HG02571 (cell line): ENCODE results near the gene VPS16.

Experiments used
- ATAC-seq: cut with Tn5 transposase; IDR thresholded peaks from one replicate; pipeline ENCODE4 v1.9.1; 2021; ENCODE audit warnings: mild to moderate bottlenecking, moderate library complexity; ENCODE audit not compliant: unreplicated experiment

VPS16 gene

DNA sequence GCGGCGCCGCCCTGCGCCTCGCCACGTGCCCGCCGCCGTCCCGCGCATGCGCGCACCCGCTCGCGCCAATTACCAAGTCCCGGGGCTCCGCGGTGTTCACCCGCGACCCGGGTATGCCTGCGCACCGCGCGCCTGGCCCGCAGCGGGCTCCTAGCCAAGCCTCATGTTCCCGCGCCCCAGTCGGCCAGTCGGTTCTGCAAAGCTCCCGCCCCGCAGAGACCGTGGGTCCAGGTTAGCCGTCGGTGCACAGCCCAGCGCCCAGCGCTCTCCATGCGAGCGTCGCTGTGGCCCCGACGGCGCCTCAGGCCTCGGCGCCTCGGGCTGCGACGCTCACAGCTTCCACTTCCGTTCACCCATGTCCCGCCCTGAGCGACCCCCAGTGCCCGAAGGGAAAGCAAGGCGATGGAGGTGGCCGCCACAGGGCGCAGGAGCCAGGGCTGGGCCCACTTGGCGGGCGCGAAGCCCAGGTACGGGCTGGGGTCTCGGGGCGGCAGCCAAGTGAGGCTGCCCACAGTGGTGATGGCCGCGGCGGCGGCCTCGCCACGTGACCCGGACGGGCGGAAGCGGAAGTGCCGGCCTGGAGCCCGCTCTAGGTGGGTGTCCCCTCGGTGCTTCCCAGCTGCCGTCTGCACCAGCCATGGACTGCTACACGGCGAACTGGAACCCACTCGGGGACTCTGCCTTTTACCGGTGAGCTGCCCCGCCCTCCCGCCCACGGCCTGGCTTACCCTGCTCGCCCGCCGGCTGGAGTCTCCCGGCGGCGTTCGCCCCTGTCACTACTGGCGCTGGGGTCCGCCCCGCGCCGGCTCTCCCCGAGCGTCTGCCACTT lies at the start of gene VPS16, which contains the start of gene PCED1A:
VPS16 (plus strand) TSS at position 608 of the 829 bp plus-strand sequence; CDS start at position 638, 30 bp downstream.
PCED1A (minus strand) TSS at position 518 of the 829 bp plus-strand sequence. CDS start 743 bp downstream, outside the sequence.
- ATAC-seq = peak; percentile 96

DNA sequence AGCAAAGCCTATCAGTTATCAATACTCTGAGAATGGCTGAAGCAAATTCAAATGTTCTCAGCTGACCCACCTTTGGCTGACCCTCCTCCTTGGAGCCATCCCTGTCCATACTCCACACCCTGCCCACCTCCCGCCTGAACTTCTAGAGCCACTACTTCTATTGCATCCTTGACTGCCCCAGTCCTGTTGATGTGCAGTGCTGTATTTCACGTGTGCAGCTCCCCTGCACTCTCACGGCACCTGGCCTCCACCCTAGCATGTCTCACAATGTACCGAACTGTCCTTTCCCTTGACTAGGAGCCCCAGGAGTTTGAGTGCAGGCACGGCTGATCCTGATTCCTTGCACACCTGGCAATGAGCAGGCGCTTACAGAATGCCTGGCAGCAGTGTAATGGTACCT lies 47.1 kb upstream of the VPS16 start:
- no peak for ATAC-seq

DNA sequence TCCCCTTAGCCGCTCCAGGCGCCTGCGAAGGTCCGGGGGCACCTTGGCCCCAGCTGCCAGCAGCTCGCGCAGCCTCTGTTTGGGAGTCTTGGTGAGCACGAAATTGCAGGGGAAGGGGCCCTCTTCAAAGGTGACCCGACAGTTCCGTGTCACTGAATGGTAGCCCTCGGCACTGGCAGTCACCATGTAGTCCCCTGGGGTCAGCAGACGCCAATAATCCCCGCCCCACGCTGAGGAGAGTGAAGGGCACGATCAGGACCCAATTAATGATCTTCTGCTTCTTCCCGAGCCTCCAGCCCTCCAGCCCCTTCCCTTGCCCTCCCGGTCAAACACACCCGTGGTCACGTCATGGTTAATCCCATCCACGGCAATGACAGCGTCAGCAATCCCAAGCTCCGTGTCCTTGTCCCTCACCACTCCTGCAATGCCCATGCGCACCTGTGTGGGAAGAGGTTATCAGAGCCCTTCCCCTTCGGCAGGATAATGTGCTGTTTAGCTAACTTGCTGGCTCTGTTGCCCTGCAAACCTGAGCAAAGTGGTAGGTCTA lies 46.3 kb upstream of the VPS16 start:
- no peak for ATAC-seq

DNA sequence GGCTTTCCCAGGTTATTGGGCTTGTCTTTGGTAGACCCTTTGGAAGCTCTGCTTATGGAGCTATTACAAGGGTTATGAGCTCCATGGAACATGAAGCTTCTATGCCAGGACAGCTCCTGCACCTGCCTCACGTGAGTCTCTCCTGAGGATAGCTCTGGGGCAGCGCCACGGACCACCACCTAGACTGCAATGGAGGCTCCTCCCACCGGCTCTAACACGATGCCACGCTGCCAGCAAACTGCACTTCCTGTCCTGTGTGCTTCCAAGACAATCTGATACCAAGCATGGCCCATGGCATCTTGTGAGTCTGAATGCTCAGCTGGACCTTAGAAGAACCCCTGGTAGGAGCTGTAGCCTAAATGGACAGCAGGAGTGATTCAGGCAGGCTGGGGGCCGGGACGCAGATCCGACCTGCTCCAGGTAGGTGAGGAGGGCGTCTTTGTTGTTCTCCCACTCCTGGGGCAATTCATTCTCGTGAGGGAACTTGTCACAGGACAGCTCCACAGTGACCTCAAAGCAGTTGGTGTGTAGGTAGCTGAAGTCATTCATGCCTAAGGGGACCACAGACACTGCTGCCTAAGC lies 45.6 kb upstream of the VPS16 start:
- no peak for ATAC-seq

DNA sequence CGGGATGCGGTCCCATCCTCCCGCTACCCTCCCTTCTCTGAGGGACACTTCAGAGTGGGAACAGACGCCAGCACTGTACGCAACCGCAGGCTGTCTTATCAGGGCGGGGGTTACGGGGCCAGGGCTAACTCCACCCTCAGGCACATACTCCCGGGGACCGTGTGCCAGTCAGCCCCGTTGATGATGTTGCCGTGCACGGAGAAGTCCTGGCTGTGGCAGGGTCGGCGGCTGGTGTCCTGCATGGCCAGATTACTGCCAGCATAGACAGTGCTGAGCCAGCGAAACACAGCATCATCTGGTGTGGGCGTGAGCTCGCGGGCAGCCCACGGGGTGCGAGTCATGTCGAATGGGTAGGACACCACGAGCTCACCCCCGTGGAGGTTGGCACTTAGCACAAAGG lies 45.1 kb upstream of the VPS16 start:
- ATAC-seq = no peak

- no peak for ATAC-seq
Observed at GRCh38 chr20:2796011-2796660, 44.4 kb upstream of the VPS16 start.

- no peak for ATAC-seq
Observed at GRCh38 chr20:2797136-2797983, 43.2 kb upstream of the VPS16 start.

- ATAC-seq = no peak
Observed at GRCh38 chr20:2798095-2798805, 42.3 kb upstream of the VPS16 start.

DNA sequence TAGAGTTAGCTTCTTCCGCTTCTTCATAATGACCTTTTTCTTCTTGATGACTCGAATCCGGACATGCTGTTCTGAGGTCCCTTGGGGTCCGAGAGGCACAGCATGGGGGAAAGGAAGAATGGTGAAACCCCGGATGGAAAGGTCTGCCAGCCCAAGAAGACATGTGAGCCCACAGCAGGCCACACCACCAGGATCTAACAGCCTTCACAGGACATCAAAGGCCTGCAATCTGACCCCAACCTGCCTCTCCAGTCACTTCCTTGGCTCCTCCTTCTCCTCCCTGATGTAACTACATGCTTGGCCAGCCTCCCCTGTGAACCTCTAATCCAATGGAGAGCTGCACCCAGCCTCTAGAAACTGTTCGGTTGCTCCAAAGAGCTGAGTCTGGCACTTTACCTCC lies 41.7 kb upstream of the VPS16 start:
- ATAC-seq = no peak

DNA sequence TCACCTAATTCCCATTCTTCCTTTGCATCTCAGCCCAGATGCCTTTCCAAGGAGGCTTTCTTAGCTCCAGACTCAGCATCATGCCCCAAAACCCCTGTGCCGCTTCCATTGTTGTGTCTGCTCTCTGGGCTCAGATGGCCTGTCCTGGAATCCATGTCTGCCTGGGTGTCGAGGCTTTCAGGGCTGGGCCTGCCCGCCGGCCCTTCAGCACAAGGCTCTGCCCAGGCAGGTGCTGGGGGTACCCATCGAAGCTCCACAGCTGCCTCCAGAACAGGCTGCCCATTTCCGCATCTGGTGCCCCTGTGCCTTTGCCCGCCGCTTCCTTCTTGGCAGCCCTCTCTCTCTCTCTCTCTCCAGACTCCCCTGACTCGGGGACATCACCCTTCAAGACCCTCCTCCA lies 41.3 kb upstream of the VPS16 start:
- no peak for ATAC-seq

GRCh38 chr20:2799688-2800520 lies 40.6 kb upstream of the VPS16 start:
- no peak for ATAC-seq

- no peak for ATAC-seq
Observed at GRCh38 chr20:2800521-2801285, 39.8 kb upstream of the VPS16 start, which contains the start of gene CPXM1. Gene CPXM1, minus strand, starts transcription at chr20:2800627. Its CDS starts 55 bp downstream, at chr20:2800572.

DNA sequence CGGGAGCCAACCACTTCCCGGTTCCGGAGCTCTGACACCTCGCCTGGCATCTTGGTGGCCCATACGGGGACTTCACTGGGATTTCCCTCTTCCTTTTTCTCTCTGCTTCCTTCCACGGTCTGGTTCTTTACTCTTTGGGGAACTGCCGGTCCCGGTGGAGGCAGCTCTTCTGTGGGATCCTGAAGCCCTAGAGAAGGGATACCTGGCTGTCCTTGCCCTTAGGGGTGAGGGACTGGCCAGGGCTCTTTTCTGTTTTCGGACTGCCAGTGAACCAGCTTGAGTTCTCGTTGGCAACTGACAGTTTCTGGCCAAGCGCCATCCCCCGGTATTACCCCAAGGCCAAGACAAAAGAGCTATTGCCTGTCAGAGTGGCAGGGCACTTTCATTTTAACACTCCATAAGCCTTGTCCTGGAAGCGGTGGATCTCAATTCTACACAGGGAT lies 39.2 kb upstream of the VPS16 start:
- no peak for ATAC-seq

- ATAC-seq = no peak
Observed at GRCh38 chr20:2804041-2804828, 36.3 kb upstream of the VPS16 start.

DNA sequence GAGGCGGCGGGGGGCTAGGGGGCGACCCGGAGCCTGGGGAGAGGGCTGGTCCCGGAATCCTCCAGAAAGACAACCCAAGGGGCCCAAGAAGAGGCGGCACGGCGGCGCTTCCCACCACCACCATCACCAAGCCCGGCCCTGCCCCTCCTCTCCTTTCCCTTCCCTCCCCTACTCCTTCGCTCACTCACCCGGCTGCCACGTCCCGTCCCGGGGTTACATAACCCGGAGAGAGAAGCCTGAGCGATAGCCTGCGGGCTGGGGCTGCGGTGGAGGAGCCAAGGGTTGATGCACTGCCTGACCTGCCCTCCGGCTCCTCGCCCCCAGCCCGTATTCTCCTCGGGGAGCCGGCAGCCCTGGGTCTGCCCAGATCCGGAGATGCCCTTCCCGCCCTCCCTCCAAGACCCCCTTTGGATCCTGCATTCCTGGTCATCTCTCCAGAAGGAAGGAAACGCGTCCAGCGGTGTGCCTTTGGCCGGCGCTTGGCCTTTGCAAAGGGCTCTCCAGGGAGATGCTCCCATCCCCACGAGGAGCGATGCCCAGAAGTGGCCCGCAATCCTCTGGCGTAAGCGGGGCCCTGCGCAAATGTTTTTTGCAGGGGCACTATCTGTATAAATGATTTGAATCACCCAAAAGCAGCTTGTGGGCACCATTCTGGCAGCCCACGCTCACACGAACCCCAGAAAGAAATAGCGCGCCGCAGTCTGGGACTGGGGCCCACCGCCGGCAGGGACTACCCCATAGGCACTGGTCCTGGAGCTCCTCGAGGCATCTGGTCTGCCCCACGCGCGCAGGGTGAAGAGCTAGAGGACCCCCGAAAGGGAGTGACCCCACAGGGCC lies 35.5 kb upstream of the VPS16 start:
- no peak for ATAC-seq

DNA sequence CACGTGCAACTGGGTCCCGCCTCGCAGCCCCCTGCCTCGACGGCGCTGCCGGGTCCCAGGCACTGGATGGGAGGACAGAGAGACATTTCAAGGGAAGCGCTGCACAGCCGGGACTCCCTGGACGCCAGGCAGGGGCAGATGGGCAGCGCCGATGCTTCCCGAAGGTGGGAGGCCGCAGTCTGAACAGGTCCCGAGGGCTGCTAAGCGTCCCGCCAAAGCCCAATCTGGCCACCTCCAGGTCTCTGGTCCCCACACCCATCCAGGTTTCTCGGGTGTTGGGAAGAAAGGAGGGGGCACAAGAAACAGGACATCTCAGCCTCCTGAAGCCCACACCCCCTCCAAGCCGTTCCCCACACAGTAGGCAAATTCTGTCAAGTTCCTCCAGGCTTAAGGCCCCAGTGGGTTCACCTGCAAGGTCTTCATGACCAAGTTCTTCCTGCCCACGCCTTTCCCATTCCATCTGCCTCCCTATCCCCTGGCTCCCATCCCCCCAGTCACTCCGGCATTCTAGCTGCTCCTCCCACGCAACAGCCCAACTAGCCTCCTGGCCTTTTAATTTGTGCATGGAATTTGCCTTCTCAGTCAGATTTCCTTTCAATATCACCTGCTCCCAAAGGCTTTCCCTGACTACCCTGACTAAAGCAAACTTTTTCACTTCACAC lies 34.7 kb upstream of the VPS16 start:
- ATAC-seq = no peak
